Fibroblast of lung (primary cell): ENCODE results near the gene S100G. TPM values are rescaled to one million over a fixed set of nuclear protein-coding genes. Genes with fewer than 3 reads are reported as not detected.
A peak's percentile ranks its signal among the peaks of the same experiment; 100 is the strongest.

Experiments
- DNase-seq, 2 donors: peaks; one replicate each; pipeline versions ENCODE4 v3.0.0 to v3.0.0-alpha.2; 2010; ENCODE audit warnings: low read depth in 2 of 2
- H2AFZ ChIP-seq: 2 replicates; pipeline ENCODE4 v1.5.1; 2012; ENCODE audit warnings: low read length, control low read depth, inconsistent platforms
- H3K27ac ChIP-seq: 2 replicates; pipeline ENCODE4 v1.5.1; 2011; ENCODE audit warnings: low read length, control low read depth; ENCODE audit not compliant: insufficient read depth
- H3K27me3 ChIP-seq: 2 replicates; pipeline ENCODE4 v1.5.1; 2011; ENCODE audit warnings: mild to moderate bottlenecking, low read length; ENCODE audit not compliant: control insufficient read depth, insufficient read depth
- H3K36me3 ChIP-seq: 2 replicates; pipeline ENCODE4 v1.5.1; 2011; ENCODE audit warnings: low read length; ENCODE audit not compliant: control insufficient read depth, insufficient read depth
- H3K4me1 ChIP-seq: 2 replicates; pipeline ENCODE4 v1.5.1; 2011; ENCODE audit warnings: low read length; ENCODE audit not compliant: control insufficient read depth, insufficient read depth; ENCODE audit errors: extremely low read depth
- H3K4me2 ChIP-seq: 2 replicates; pipeline ENCODE4 v1.5.1; 2011; ENCODE audit warnings: low read length, control low read depth; ENCODE audit not compliant: insufficient read depth; ENCODE audit errors: extremely low read depth
- H3K4me3 ChIP-seq, 4 experiments: fragments of 200-600 bp in 1 of 4; sonication (generic) in 1 of 4; replicated peaks in 1 of 4; 2 replicates each; pipeline ENCODE4 v1.5.1; 2011 to 2016; ENCODE audit warnings: low read length in 4 of 4, low read depth in 3 of 4, mild to moderate bottlenecking in 3 of 4, control low read depth in 2 of 4, inconsistent platforms in 1 of 4, mixed read lengths in 1 of 4; ENCODE audit not compliant: insufficient read depth in 1 of 4; ENCODE audit errors: control extremely low read depth in 1 of 4
- H3K79me2 ChIP-seq: 2 replicates; pipeline ENCODE4 v1.5.1; 2012; ENCODE audit warnings: mild to moderate bottlenecking, low read length, inconsistent platforms; ENCODE audit not compliant: control insufficient read depth, insufficient read depth
- H3K9ac ChIP-seq: 2 replicates; pipeline ENCODE4 v1.5.1; 2011; ENCODE audit warnings: mild to moderate bottlenecking, low read length, control low read depth; ENCODE audit not compliant: insufficient read depth
- H3K9me3 ChIP-seq: 2 replicates; pipeline ENCODE4 v1.5.1; 2012; ENCODE audit warnings: low read depth, low read length; ENCODE audit not compliant: control insufficient read depth, insufficient read depth
- H4K20me1 ChIP-seq: 2 replicates; pipeline ENCODE4 v1.5.1; 2011; ENCODE audit warnings: low read length; ENCODE audit not compliant: control insufficient read depth, insufficient read depth; ENCODE audit errors: extremely low read depth
- EZH2 ChIP-seq: IDR thresholded peaks from 2 replicates; pipeline ENCODE4 v1.5.1; 2012; ENCODE audit warnings: low read length, control low read depth, mild to moderate bottlenecking; ENCODE audit errors: missing control alignments
- polyA plus RNA-seq, 2 donors: library from polyadenylated mRNA; depleted of rRNA in 1 of 2; stranded (reverse) in 1 of 2; unstranded in 1 of 2; fragments of >200 nt; gene quantifications; 2 replicates each; pipeline ENCODE4 v1.2.1, GENCODE V29; 2011 to 2012; ENCODE audit warnings: missing spikeins in 1 of 2
- total RNA-seq: library from RNA; depleted of rRNA; stranded (reverse); fragments of >200 nt; gene quantifications from 2 replicates; pipeline ENCODE4 v1.2.1, GENCODE V29; 2014
- TF ChIP-seq, protein P1 (sequence below), 2 donors: IDR thresholded peaks in 1 of 2; conservative IDR thresholded peaks in 1 of 2; 1 replicate in 1 of 2; 2 replicates in 1 of 2; pipeline ENCODE4 v1.5.1; 2011 to 2012; ENCODE audit warnings: low read length in 2 of 2, control low read depth in 1 of 2, inconsistent platforms in 1 of 2, low read depth in 1 of 2, mild to moderate bottlenecking in 1 of 2

Gene S100G
- total and polyA plus RNA-seq, 2 donors (not counting 1 experiment from before 2014, with no cell fraction given): not detected

DNA sequence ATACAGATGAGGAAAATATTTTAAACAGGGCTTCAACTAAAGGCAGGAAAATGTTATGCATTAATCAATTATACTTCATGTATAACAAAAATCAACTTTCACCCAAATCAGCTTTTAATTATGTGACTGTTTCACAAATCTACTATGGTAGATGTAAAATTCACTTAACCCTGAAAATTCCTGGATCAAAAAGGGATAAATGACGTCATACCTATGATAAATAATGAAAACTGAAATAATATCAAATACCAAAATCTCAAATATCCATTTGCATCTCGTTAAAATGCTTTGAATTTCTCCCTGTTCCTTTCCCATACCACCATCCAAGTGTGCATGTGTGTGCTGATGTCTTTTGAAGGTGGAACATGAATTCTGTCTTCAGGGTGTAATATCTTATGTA, 11.5 kb downstream of the S100G start:
- Histone ChIP-seq H3K79me2 (no peaks in the 10 kb centered on the region), H3K36me3 (no peaks in the 10 kb centered on the region), H3K4me2 (no peak overlapping the region), H3K4me1 (peaks cover 8% of the 10 kb centered on the region), H3K27me3 (no peaks in the 10 kb centered on the region), H3K4me3 (no peak overlapping the region), H3K27ac (no peak overlapping the region), H4K20me1 (no peaks in the 10 kb centered on the region), H2AFZ (no peak overlapping the region), H3K9me3 (no peaks in the 10 kb centered on the region), H3K9ac (no peak overlapping the region)
- no peak for TF ChIP-seq EZH2
- TF ChIP-seq, protein P1, sequence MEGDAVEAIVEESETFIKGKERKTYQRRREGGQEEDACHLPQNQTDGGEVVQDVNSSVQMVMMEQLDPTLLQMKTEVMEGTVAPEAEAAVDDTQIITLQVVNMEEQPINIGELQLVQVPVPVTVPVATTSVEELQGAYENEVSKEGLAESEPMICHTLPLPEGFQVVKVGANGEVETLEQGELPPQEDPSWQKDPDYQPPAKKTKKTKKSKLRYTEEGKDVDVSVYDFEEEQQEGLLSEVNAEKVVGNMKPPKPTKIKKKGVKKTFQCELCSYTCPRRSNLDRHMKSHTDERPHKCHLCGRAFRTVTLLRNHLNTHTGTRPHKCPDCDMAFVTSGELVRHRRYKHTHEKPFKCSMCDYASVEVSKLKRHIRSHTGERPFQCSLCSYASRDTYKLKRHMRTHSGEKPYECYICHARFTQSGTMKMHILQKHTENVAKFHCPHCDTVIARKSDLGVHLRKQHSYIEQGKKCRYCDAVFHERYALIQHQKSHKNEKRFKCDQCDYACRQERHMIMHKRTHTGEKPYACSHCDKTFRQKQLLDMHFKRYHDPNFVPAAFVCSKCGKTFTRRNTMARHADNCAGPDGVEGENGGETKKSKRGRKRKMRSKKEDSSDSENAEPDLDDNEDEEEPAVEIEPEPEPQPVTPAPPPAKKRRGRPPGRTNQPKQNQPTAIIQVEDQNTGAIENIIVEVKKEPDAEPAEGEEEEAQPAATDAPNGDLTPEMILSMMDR (conservative IDR thresholded peaks at IDR 0.05 in 1 of 2, IDR thresholded peaks at IDR 0.05 in 1 of 2; ENCODE audit: low read depth in 1 of 2, low read length in 2 of 2): no peak
- no peak for DNase-seq

DNA sequence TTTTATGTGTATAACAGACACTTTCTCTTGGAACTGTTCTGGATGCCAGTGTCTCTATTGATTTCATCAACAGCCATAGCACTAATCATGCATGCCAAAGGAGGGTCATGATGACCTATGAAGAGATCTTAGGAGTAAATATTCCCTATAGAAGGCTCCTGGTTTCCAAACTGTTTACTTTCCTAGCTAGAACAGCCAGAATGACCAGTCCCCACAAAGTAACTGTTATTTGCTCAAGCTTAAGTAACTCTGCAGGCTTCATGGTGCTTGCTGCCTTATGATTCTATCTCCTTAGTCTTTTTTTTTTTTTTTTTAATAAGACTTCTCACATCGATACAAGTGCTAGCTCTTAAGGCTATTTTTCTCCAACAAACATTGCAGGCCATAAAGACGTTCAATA, 12.4 kb downstream of the S100G start:
- Histone ChIP-seq H2AFZ (no peak overlapping the region), H3K4me2 (no peak overlapping the region), H4K20me1 (no peaks in the 10 kb centered on the region), H3K36me3 (no peaks in the 10 kb centered on the region), H3K27me3 (no peaks in the 10 kb centered on the region), H3K4me1 (peaks cover 9% of the 10 kb centered on the region), H3K4me3 (no peak overlapping the region), H3K27ac (no peak overlapping the region), H3K9ac (no peak overlapping the region), H3K9me3 (no peaks in the 10 kb centered on the region), H3K79me2 (no peaks in the 10 kb centered on the region)
- DNase-seq: no peak
- TF ChIP-seq EZH2: no peak
- TF ChIP-seq, protein P1 (conservative IDR thresholded peaks at IDR 0.05 in 1 of 2, IDR thresholded peaks at IDR 0.05 in 1 of 2; ENCODE audit: low read depth in 1 of 2, low read length in 2 of 2): no peak

DNA sequence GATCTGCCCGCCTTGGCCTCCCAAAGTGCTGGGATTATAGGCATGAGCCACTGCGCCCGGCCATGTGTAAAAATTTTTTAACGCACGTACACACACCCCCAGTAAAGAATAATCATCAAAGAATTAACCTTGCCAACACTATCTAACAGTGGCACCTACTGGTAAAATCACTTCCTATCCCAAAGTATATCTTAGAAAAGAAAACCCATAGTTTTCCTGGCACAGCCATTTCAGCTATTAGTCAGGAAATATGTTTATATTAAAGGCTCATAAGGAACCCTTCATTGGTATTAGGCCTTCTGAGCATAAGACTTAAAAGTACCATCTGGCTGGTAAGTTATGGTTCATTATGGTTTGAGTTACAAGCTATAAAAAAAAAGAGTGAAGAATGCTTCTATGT, 14.1 kb downstream of the S100G start:
- Histone ChIP-seq H3K27ac (no peak overlapping the region), H3K4me1 (peaks cover 9% of the 10 kb centered on the region), H3K9ac (no peak overlapping the region), H3K27me3 (no peaks in the 10 kb centered on the region), H3K4me2 (no peak overlapping the region), H2AFZ (no peak overlapping the region), H3K79me2 (no peaks in the 10 kb centered on the region), H4K20me1 (no peaks in the 10 kb centered on the region), H3K36me3 (no peaks in the 10 kb centered on the region), H3K4me3 (no peak overlapping the region), H3K9me3 (no peaks in the 10 kb centered on the region)
- no peak for TF ChIP-seq EZH2
- TF ChIP-seq, protein P1 (conservative IDR thresholded peaks at IDR 0.05 in 1 of 2, IDR thresholded peaks at IDR 0.05 in 1 of 2; ENCODE audit: low read depth in 1 of 2, low read length in 2 of 2): no peak
- peak; percentile 25 to 72 for DNase-seq
